ENCODE results near the gene CATSPERZ. TPM values are rescaled to one million over a fixed set of nuclear protein-coding genes. Genes with fewer than 3 reads are reported as not detected.

Gene CATSPERZ
- total and polyA plus RNA-seq, 9 of the 15 experiments (the other 6 are each of a cell fraction or from before 2014, with no cell fraction given): 0.86 to 8.5 (median 3.5) TPM

DNA sequence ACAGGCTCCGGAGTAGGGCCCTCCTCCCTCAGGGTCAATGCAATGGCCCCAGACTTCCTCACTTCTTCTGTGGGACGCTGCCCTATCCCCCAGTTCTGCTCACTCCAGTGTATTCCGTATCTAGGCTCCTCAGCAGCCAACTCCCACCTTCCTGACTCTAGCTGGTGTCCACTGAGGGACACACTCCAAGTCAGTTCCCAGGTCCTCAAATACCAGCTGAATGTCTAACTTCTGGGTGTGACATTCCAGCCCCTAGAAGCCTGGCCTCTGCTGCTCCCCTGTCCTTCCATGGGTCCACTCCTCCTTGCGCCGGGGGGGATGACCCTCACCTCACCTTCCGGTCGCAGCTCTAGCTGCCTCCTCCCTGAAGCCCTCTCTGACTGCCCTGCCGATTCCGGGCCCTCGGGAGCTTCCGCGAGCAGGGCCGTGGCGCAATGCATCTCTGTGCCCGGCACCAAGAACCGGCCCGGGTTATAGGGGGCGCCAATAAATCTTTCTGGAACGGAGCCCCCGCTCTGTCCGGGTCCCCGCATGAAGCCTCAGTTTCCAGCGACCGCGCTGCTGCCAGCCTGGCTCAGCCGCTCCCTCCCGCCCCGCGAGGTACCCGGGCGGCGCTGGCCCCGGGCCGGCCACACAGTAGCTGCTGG is 31.1 kb upstream of the CATSPERZ start (continued):
- TF ChIP-seq, protein P1, sequence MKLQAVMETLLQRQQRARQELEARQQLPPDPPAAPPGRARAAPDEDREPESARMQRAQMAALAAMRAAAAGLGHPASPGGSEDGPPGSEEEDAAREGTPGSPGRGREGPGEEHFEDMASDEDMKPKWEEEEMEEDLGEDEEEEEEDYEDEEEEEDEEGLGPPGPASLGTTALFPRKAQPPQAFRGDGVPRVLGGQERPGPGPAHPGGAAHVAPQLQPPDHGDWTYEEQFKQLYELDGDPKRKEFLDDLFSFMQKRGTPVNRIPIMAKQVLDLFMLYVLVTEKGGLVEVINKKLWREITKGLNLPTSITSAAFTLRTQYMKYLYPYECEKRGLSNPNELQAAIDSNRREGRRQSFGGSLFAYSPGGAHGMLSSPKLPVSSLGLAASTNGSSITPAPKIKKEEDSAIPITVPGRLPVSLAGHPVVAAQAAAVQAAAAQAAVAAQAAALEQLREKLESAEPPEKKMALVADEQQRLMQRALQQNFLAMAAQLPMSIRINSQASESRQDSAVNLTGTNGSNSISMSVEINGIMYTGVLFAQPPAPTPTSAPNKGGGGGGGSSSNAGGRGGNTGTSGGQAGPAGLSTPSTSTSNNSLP (IDR thresholded peaks at IDR 0.05; ENCODE audit: borderline replicate concordance, low read depth, low read length): no peak
- TF ChIP-seq MED1 (CRISPR knock-in tag; IDR thresholded peaks at IDR 0.05; ENCODE audit: borderline replicate concordance): no peak
- peak; percentile 37 for TF ChIP-seq KDM5B (IDR thresholded peaks at IDR 0.05; ENCODE audit: insufficient replicate concordance, low read depth, low read length)
- peak; percentile 27; the same call in 1 of the 2 replicates for TF ChIP-seq NFRKB (IDR thresholded peaks at IDR 0.05; ENCODE audit: low read depth)
- no peak for TF ChIP-seq CREB1 (IDR thresholded peaks at IDR 0.05)
- peak; percentile 71; the same call in 1 of the 2 replicates for TF ChIP-seq CREB1 (CRISPR knock-in tag; IDR thresholded peaks at IDR 0.05)
- no peak for TF ChIP-seq PYGO2 (tag; IDR thresholded peaks at IDR 0.05)
- TF ChIP-seq, protein P2, sequence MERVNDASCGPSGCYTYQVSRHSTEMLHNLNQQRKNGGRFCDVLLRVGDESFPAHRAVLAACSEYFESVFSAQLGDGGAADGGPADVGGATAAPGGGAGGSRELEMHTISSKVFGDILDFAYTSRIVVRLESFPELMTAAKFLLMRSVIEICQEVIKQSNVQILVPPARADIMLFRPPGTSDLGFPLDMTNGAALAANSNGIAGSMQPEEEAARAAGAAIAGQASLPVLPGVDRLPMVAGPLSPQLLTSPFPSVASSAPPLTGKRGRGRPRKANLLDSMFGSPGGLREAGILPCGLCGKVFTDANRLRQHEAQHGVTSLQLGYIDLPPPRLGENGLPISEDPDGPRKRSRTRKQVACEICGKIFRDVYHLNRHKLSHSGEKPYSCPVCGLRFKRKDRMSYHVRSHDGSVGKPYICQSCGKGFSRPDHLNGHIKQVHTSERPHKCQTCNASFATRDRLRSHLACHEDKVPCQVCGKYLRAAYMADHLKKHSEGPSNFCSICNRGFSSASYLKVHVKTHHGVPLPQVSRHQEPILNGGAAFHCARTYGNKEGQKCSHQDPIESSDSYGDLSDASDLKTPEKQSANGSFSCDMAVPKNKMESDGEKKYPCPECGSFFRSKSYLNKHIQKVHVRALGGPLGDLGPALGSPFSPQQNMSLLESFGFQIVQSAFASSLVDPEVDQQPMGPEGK (CRISPR knock-in tag; IDR thresholded peaks at IDR 0.05; ENCODE audit: borderline replicate concordance): peak; percentile 57; the same call in 1 of the 2 replicates
- no peak; the same call in 1 of the 2 replicates for TF ChIP-seq POLR2H (tag; IDR thresholded peaks at IDR 0.05; ENCODE audit: low read depth)
- TF ChIP-seq ZNF124 (CRISPR knock-in tag; IDR thresholded peaks at IDR 0.05): no peak
- 0 out of 2 replicates have a peak, but pooled peaks have one; percentile 16 for TF ChIP-seq ZNF3 (CRISPR knock-in tag; IDR thresholded peaks at IDR 0.05)
- TF ChIP-seq, protein P3, sequence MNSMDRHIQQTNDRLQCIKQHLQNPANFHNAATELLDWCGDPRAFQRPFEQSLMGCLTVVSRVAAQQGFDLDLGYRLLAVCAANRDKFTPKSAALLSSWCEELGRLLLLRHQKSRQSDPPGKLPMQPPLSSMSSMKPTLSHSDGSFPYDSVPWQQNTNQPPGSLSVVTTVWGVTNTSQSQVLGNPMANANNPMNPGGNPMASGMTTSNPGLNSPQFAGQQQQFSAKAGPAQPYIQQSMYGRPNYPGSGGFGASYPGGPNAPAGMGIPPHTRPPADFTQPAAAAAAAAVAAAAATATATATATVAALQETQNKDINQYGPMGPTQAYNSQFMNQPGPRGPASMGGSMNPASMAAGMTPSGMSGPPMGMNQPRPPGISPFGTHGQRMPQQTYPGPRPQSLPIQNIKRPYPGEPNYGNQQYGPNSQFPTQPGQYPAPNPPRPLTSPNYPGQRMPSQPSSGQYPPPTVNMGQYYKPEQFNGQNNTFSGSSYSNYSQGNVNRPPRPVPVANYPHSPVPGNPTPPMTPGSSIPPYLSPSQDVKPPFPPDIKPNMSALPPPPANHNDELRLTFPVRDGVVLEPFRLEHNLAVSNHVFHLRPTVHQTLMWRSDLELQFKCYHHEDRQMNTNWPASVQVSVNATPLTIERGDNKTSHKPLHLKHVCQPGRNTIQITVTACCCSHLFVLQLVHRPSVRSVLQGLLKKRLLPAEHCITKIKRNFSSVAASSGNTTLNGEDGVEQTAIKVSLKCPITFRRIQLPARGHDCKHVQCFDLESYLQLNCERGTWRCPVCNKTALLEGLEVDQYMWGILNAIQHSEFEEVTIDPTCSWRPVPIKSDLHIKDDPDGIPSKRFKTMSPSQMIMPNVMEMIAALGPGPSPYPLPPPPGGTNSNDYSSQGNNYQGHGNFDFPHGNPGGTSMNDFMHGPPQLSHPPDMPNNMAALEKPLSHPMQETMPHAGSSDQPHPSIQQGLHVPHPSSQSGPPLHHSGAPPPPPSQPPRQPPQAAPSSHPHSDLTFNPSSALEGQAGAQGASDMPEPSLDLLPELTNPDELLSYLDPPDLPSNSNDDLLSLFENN (IDR thresholded peaks at IDR 0.05; ENCODE audit: low read depth in 2 of 2, low read length in 2 of 2): no peak
- TF ChIP-seq, protein P4, sequence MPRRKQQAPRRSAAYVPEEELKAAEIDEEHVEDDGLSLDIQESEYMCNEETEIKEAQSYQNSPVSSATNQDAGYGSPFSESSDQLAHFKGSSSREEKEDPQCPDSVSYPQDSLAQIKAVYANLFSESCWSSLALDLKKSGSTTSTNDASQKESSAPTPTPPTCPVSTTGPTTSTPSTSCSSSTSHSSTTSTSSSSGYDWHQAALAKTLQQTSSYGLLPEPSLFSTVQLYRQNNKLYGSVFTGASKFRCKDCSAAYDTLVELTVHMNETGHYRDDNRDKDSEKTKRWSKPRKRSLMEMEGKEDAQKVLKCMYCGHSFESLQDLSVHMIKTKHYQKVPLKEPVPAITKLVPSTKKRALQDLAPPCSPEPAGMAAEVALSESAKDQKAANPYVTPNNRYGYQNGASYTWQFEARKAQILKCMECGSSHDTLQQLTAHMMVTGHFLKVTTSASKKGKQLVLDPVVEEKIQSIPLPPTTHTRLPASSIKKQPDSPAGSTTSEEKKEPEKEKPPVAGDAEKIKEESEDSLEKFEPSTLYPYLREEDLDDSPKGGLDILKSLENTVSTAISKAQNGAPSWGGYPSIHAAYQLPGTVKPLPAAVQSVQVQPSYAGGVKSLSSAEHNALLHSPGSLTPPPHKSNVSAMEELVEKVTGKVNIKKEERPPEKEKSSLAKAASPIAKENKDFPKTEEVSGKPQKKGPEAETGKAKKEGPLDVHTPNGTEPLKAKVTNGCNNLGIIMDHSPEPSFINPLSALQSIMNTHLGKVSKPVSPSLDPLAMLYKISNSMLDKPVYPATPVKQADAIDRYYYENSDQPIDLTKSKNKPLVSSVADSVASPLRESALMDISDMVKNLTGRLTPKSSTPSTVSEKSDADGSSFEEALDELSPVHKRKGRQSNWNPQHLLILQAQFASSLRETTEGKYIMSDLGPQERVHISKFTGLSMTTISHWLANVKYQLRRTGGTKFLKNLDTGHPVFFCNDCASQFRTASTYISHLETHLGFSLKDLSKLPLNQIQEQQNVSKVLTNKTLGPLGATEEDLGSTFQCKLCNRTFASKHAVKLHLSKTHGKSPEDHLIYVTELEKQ (CRISPR knock-in tag; IDR thresholded peaks at IDR 0.05): no peak
- TF ChIP-seq, protein P5, sequence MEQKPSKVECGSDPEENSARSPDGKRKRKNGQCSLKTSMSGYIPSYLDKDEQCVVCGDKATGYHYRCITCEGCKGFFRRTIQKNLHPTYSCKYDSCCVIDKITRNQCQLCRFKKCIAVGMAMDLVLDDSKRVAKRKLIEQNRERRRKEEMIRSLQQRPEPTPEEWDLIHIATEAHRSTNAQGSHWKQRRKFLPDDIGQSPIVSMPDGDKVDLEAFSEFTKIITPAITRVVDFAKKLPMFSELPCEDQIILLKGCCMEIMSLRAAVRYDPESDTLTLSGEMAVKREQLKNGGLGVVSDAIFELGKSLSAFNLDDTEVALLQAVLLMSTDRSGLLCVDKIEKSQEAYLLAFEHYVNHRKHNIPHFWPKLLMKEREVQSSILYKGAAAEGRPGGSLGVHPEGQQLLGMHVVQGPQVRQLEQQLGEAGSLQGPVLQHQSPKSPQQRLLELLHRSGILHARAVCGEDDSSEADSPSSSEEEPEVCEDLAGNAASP (IDR thresholded peaks at IDR 0.05): no peak
